NOMO-1 treated with dmso at 0.1 percent for 144 hours (cell line): ENCODE data around the gene ROMO1.
A peak's percentile ranks its signal among the peaks of the same experiment; 100 is the strongest.
"Not testable (repeated sequence)": the region's sequence is repeated elsewhere in the genome, so short reads cannot be mapped to it uniquely, and the experiment has no call there.

Source experiments
- DNase-seq: peaks from one replicate; lab custom pipeline; 2025; ENCODE audit not compliant: unreplicated experiment; lab: John Stamatoyannopoulos, UW

ROMO1 gene

GRCh38 chr20:35729836-35730582, 30.8 kb downstream of the ROMO1 start:
- no peak for DNase-seq

- no peak for DNase-seq
Measured at GRCh38 chr20:35730583-35731468, 31.6 kb downstream of the ROMO1 start.

GRCh38 chr20:35731469-35731788, 32.2 kb downstream of the ROMO1 start:
- no peak for DNase-seq

GRCh38 chr20:35731862-35732643, 32.8 kb downstream of the ROMO1 start:
- DNase-seq: no peak

GRCh38 chr20:35732644-35732982, 33.4 kb downstream of the ROMO1 start:
- DNase-seq: no peak

GRCh38 chr20:35734374-35734773, 35.2 kb downstream of the ROMO1 start:
- no peak for DNase-seq

GRCh38 chr20:35734777-35735649, 35.8 kb downstream of the ROMO1 start:
- DNase-seq: no peak

GRCh38 chr20:35735826-35736470, 36.7 kb downstream of the ROMO1 start:
- no peak for DNase-seq

- no peak for DNase-seq
Measured at GRCh38 chr20:35737865-35738333, 38.7 kb downstream of the ROMO1 start.

GRCh38 chr20:35738410-35739179, 39.4 kb downstream of the ROMO1 start:
- no peak for DNase-seq

- no peak for DNase-seq
Measured at GRCh38 chr20:35739294-35740163, 40.3 kb downstream of the ROMO1 start.

- DNase-seq: peak; percentile 100
Measured at GRCh38 chr20:35741892-35742740, 42.9 kb downstream of the ROMO1 start, which contains the start of gene RBM39. Gene RBM39 (minus strand): TSS chr20:35742260. CDS start chr20:35740874, 1,386 bp downstream.

GRCh38 chr20:35742741-35743523, 43.7 kb downstream of the ROMO1 start:
- peak; percentile 66 for DNase-seq

- peak; percentile 10 for DNase-seq
Measured at GRCh38 chr20:35743693-35744491, 44.7 kb downstream of the ROMO1 start.

GRCh38 chr20:35744492-35744841, 45.3 kb downstream of the ROMO1 start:
- DNase-seq: not testable (repeated sequence)
